ENCODE measurements around the gene NBAS. TPM values are rescaled to one million over a fixed set of nuclear protein-coding genes. Genes with fewer than 3 reads are reported as not detected.

Gene NBAS
- total RNA-seq, 1 donor from 2014 or later = 29.7 TPM

- no peaks in the 10 kb centered on the region for H3K4me1 ChIP-seq
- H3K9me3 ChIP-seq = no peaks in the 10 kb centered on the region
- intact Hi-C loops (cut with DNase I) = no loop called here
- no peak overlapping the region for H3K27ac ChIP-seq
- no peaks in the 10 kb centered on the region for H3K27me3 ChIP-seq
- peaks cover 0 to 99% of the 10 kb centered on the region in 2 donors for H3K36me3 ChIP-seq
- TF ChIP-seq POLR2AphosphoS5 (IDR thresholded peaks at IDR 0.05; ENCODE audit: insufficient read depth in 1 of 2, low read depth in 1 of 2) = no peak
- no peak for TF ChIP-seq POLR2A (IDR thresholded peaks at IDR 0.05)
- TF ChIP-seq CTCF (IDR thresholded peaks at IDR 0.05) = no peak
- no peak overlapping the region for H3K4me3 ChIP-seq
- no peak for DNase-seq (ENCODE audit: extremely low spot score in 2 of 2)
These were observed 42.1 kb upstream of the NBAS start for GRCh38 chr2:15603044-15603765.

GRCh38 chr2:15602393-15602792 is 41.3 kb upstream of the NBAS start:
- H3K27me3 ChIP-seq = no peaks in the 10 kb centered on the region
- DNase-seq (ENCODE audit: extremely low spot score in 2 of 2) = no peak
- no peak overlapping the region for H3K4me3 ChIP-seq
- no peaks in the 10 kb centered on the region for H3K9me3 ChIP-seq
- TF ChIP-seq CTCF (IDR thresholded peaks at IDR 0.05) (no peak), POLR2AphosphoS5 (IDR thresholded peaks at IDR 0.05; ENCODE audit: insufficient read depth in 1 of 2, low read depth in 1 of 2) (no peak), POLR2A (IDR thresholded peaks at IDR 0.05) (no peak)
- H3K4me1 ChIP-seq = no peaks in the 10 kb centered on the region
- intact Hi-C loops (cut with DNase I) = no loop called here
- H3K36me3 ChIP-seq = peaks cover 0 to 99% of the 10 kb centered on the region in 2 donors
- no peak overlapping the region for H3K27ac ChIP-seq

- Histone ChIP-seq H3K4me3 (no peak overlapping the region), H3K4me1 (no peaks in the 10 kb centered on the region), H3K9me3 (no peaks in the 10 kb centered on the region), H3K36me3 (peaks cover 0 to 99% of the 10 kb centered on the region in 2 donors), H3K27me3 (no peaks in the 10 kb centered on the region), H3K27ac (no peak overlapping the region)
- intact Hi-C loops (cut with DNase I) = no loop called here
- TF ChIP-seq POLR2A (IDR thresholded peaks at IDR 0.05) (no peak), POLR2AphosphoS5 (IDR thresholded peaks at IDR 0.05; ENCODE audit: insufficient read depth in 1 of 2, low read depth in 1 of 2) (no peak), CTCF (IDR thresholded peaks at IDR 0.05) (no peak)
- DNase-seq (ENCODE audit: extremely low spot score in 2 of 2) = no peak
These were observed 40.5 kb upstream of the NBAS start for GRCh38 chr2:15601681-15602080.

- peaks cover 0 to 96% of the 10 kb centered on the region in 2 donors for H3K36me3 ChIP-seq
- no peak for TF ChIP-seq POLR2AphosphoS5 (IDR thresholded peaks at IDR 0.05; ENCODE audit: insufficient read depth in 1 of 2, low read depth in 1 of 2)
- TF ChIP-seq POLR2A (IDR thresholded peaks at IDR 0.05) = no peak
- TF ChIP-seq CTCF (IDR thresholded peaks at IDR 0.05) = no peak
- no peaks in the 10 kb centered on the region for H3K4me1 ChIP-seq
- no peak for DNase-seq (ENCODE audit: extremely low spot score in 2 of 2)
- H3K4me3 ChIP-seq = no peak overlapping the region
- no peaks in the 10 kb centered on the region for H3K27me3 ChIP-seq
- H3K27ac ChIP-seq = no peak overlapping the region
- intact Hi-C loops (cut with DNase I) = no loop called here
- no peaks in the 10 kb centered on the region for H3K9me3 ChIP-seq
These were observed 38.9 kb upstream of the NBAS start for GRCh38 chr2:15599994-15600393.

GRCh38 chr2:15596968-15597367 is 35.8 kb upstream of the NBAS start:
- no peaks in the 10 kb centered on the region for H3K27me3 ChIP-seq
- no peak overlapping the region for H3K27ac ChIP-seq
- H3K4me3 ChIP-seq = no peak overlapping the region
- no peaks in the 10 kb centered on the region for H3K9me3 ChIP-seq
- peaks cover 20% of the 10 kb centered on the region for H3K4me1 ChIP-seq
- no peak for TF ChIP-seq CTCF (IDR thresholded peaks at IDR 0.05)
- TF ChIP-seq POLR2A (IDR thresholded peaks at IDR 0.05) = no peak
- TF ChIP-seq POLR2AphosphoS5 (IDR thresholded peaks at IDR 0.05; ENCODE audit: insufficient read depth in 1 of 2, low read depth in 1 of 2) = no peak
- DNase-seq (ENCODE audit: extremely low spot score in 2 of 2) = no peak
- H3K36me3 ChIP-seq = peaks cover 0 to 65% of the 10 kb centered on the region in 2 donors
- intact Hi-C loops (cut with DNase I) = no loop called here
